SK-N-MC (cell line): ENCODE results near the gene PLD5.

ENCODE experiments used
- EZH2 ChIP-seq: fragments of 200-600 bp; sonication (generic); IDR thresholded peaks from one replicate; pipeline ENCODE4 v1.6.1; 2017; ENCODE audit warnings: antibody characterized with exemption
- FOXP2 ChIP-seq: optimal IDR thresholded peaks from 2 replicates; pipeline ENCODE3; 2011; ENCODE audit warnings: mild to moderate bottlenecking, moderate library complexity; ENCODE audit not compliant: insufficient read depth; ENCODE audit errors: extremely low read length, control extremely low read depth
- POLR2AphosphoS5 ChIP-seq: IDR thresholded peaks from 2 replicates; pipeline ENCODE4 v1.6.1; 2012; ENCODE audit warnings: mild to moderate bottlenecking, low read depth, low read length, borderline replicate concordance

DNA sequence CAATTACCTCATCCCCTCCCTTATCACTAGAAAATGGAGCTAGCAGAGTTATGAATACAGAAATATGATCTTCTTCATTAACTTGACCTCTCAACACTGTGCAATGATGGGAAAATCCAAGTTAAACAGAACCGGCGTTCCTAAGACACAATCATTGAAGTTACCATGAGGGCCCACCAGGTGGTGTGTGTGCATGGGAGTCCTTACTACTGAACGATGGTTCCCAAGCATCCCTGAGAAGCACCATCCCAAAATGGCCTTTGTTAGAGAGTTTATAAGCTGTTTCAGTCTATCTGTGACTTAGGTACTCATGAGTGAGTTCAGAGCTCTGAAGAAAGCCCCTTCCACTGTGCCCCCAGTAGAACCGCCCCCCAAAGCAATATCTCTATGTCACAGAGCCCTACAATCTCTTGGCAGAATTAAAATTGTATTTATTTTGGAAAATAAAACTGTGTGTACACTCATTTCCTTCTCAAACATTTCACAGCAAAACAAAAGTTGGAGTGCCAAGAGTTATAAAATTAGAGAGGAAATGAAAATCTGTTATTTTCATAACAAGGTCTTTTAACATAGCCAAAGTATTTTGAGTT lies 56.8 kb downstream of the PLD5 start:
- no peak for TF ChIP-seq POLR2AphosphoS5
- no peak for TF ChIP-seq EZH2
- TF ChIP-seq FOXP2 = no peak
